Calu3 (cell line): ENCODE results near the gene BMP8B. TPM values are rescaled to one million over a fixed set of nuclear protein-coding genes. Genes with fewer than 3 reads are reported as not detected.
"Not testable (repeated sequence)": the region's sequence is repeated elsewhere in the genome, so short reads cannot be mapped to it uniquely, and the experiment has no call there.

Source experiments
- BruUV-seq: library from RNA; stranded (reverse); fragments of 400-500 nt; replicated peaks from 2 replicates; lab custom pipeline; 2021; lab: Mats Ljungman, UMichigan
- CTCF ChIA-PET: fragments of 300-600 bp; sonication (Branson Sonifier 250); formaldehyde crosslinking; loops from one replicate; lab custom pipeline; 2022; ENCODE audit warnings: antibody characterized with exemption; lab: Charles Lee
- DNase-seq: peaks from one replicate; pipeline ENCODE4 v3.0.0; 2022
- H3K27ac Mint-ChIP-seq: one replicate; pipeline ENCODE4 v1.8.0; 2022; ENCODE audit warnings: mixed read lengths; ENCODE audit not compliant: unreplicated experiment
- H3K27me3 Mint-ChIP-seq: one replicate; pipeline ENCODE4 v1.8.0; 2022; ENCODE audit warnings: mixed read lengths; ENCODE audit not compliant: unreplicated experiment
- H3K36me3 Mint-ChIP-seq: one replicate; pipeline ENCODE4 v1.8.0; 2022; ENCODE audit warnings: mild to moderate bottlenecking, moderate library complexity, mixed read lengths; ENCODE audit not compliant: insufficient read depth, unreplicated experiment
- H3K4me1 Mint-ChIP-seq: one replicate; pipeline ENCODE4 v1.8.0; 2022; ENCODE audit warnings: mild to moderate bottlenecking, low read depth, mixed read lengths; ENCODE audit not compliant: unreplicated experiment
- H3K4me3 Mint-ChIP-seq: one replicate; pipeline ENCODE4 v1.8.0; 2022; ENCODE audit warnings: mild to moderate bottlenecking, low read depth, moderate library complexity, mixed read lengths; ENCODE audit not compliant: unreplicated experiment
- H3K9me3 Mint-ChIP-seq: one replicate; pipeline ENCODE4 v1.8.0; 2022; ENCODE audit warnings: low read depth, mixed read lengths; ENCODE audit not compliant: unreplicated experiment
- CTCF ChIP-seq: fragments of 200-600 bp; IDR thresholded peaks from one replicate; pipeline ENCODE4 v1.8.0; 2022; ENCODE audit warnings: antibody characterized with exemption; ENCODE audit not compliant: unreplicated experiment
- intact Hi-C: fragments of 100-400 bp; cut with micrococcal nuclease; formaldehyde crosslinking; loops from one replicate; pipeline ENCODE4 v1.10.0; 2022; ENCODE audit not compliant: unreplicated experiment
- total RNA-seq: library from RNA; stranded (reverse); gene quantifications from 2 replicates; pipeline ENCODE4 v1.2.3, GENCODE V29; 2022

The BMP8B gene
- total RNA-seq, 1 experiment from 2014 or later = 6.8 TPM

DNA sequence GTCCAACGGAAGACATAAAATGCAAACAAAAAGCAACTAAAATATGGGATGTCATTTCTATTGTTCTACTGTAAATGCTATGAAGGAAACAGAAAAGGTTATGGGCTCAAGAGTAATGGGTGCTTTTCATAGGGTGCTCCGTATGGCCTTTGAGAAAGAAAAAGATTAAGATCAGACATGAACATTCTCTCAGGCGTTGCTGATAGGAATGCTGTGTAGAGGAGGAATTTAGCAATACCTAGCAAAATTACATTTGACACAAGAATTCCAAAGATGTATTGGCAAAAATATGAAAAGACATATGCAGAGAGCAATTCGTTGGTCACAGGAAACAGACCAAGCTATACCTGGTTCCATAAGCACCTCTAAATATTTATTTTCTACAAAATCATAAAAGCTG is 11.8 kb downstream of the BMP8B start:
- no peak overlapping the region for H3K4me3 Mint-ChIP-seq
- no peaks in the 10 kb centered on the region for H3K4me1 Mint-ChIP-seq
- H3K27ac Mint-ChIP-seq = no peak overlapping the region
- H3K27me3 Mint-ChIP-seq = no peaks in the 10 kb centered on the region
- no TSS peak for BruUV-seq
- DNase-seq = no peak
- intact Hi-C loops = no loop called here
- no peaks in the 10 kb centered on the region for H3K9me3 Mint-ChIP-seq
- TF ChIP-seq CTCF = no peak
- no peaks in the 10 kb centered on the region for H3K36me3 Mint-ChIP-seq
- CTCF ChIA-PET = no interaction called here

GRCh38 chr1:39776400-39776713 is 12.3 kb downstream of the BMP8B start:
- H3K36me3 Mint-ChIP-seq = no peaks in the 10 kb centered on the region

GRCh38 chr1:39775676-39776399 is 12.8 kb downstream of the BMP8B start:
- H3K36me3 Mint-ChIP-seq, H3K4me3 Mint-ChIP-seq, DNase-seq, CTCF ChIA-PET, H3K27ac Mint-ChIP-seq, H3K27me3 Mint-ChIP-seq, BruUV-seq, H3K9me3 Mint-ChIP-seq, intact Hi-C loops, H3K4me1 Mint-ChIP-seq: not testable (repeated sequence)

More at GRCh38 chr1:39776400-39776713, 12.3 kb downstream of the BMP8B start:
- Mint-ChIP-seq H3K4me3 (no peak overlapping the region), H3K9me3 (no peaks in the 10 kb centered on the region), H3K27ac (no peak overlapping the region), H3K27me3 (no peaks in the 10 kb centered on the region), H3K4me1 (no peaks in the 10 kb centered on the region)
- intact Hi-C loops = no loop called here
- DNase-seq = no peak
- CTCF ChIA-PET = no interaction called here
- BruUV-seq = no TSS peak
- TF ChIP-seq CTCF = no peak

GRCh38 chr1:39775141-39775540 is 13.5 kb downstream of the BMP8B start:
- H3K4me1 Mint-ChIP-seq = not testable (repeated sequence)

DNA sequence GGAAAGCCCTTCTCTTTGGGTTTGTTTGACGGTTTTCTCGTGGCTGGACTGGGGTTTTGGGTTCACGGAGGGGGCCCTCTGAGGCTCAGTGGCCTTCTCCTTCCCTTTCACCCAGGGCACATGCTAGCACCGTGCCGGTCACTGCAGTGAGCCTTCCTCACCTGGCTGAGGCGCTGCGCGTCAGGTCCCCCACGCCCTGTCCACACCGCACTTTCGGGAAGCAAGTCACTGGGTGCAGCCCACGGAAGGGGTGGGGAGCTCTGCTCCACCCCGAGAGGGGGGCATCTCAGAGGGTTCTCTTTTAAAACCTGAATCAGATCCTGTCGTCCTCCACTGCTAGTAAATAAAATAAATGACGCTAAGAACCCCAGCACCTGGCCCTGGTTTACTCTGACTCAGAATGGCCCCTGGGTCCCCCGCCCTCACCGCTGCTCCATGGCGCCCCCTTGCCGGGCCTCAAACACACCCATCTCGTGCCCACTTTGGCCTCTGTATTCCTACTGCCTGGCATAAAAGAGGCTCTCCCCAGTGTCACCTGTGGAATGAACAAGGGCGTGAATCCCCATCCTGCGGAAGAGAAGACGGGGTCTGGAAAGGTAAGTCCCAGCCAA is 15.2 kb downstream of the BMP8B start:
- H3K4me1 Mint-ChIP-seq, DNase-seq, H3K36me3 Mint-ChIP-seq, H3K27me3 Mint-ChIP-seq, H3K4me3 Mint-ChIP-seq, intact Hi-C loops, BruUV-seq, H3K9me3 Mint-ChIP-seq, H3K27ac Mint-ChIP-seq, CTCF ChIA-PET: not testable (repeated sequence)

More at GRCh38 chr1:39775141-39775540, 13.5 kb downstream of the BMP8B start:
- H3K4me3 Mint-ChIP-seq, BruUV-seq, DNase-seq, H3K36me3 Mint-ChIP-seq, H3K27ac Mint-ChIP-seq, H3K9me3 Mint-ChIP-seq, H3K27me3 Mint-ChIP-seq, CTCF ChIA-PET, intact Hi-C loops: not testable (repeated sequence)

GRCh38 chr1:39771022-39771532 is 17.6 kb downstream of the BMP8B start, which contains the start of gene OXCT2:
Gene OXCT2 (minus strand): TSS chr1:39771348. CDS start chr1:39771255, 93 bp downstream.
- not testable (repeated sequence) for H3K4me3 Mint-ChIP-seq, DNase-seq

GRCh38 chr1:39770100-39771021 is 18.3 kb downstream of the BMP8B start:
- H3K27ac Mint-ChIP-seq, BruUV-seq, intact Hi-C loops, H3K4me1 Mint-ChIP-seq, H3K36me3 Mint-ChIP-seq, CTCF ChIA-PET, DNase-seq, H3K4me3 Mint-ChIP-seq, H3K9me3 Mint-ChIP-seq, H3K27me3 Mint-ChIP-seq: not testable (repeated sequence)

More at GRCh38 chr1:39771022-39771532, 17.6 kb downstream of the BMP8B start, which contains the start of gene OXCT2:
- H3K36me3 Mint-ChIP-seq, H3K27me3 Mint-ChIP-seq, CTCF ChIA-PET, intact Hi-C loops, H3K4me1 Mint-ChIP-seq, H3K9me3 Mint-ChIP-seq, BruUV-seq, H3K27ac Mint-ChIP-seq: not testable (repeated sequence)
